Pancreas (tissue), 10 donors: ENCODE results near the gene SKIC2. TPM values are rescaled to one million over a fixed set of nuclear protein-coding genes. Genes with fewer than 3 reads are reported as not detected.
A peak's percentile ranks its signal among the peaks of the same experiment; 100 is the strongest.
"Not testable (repeated sequence)": the region's sequence is repeated elsewhere in the genome, so short reads cannot be mapped to it uniquely, and the experiment has no call there.

Experiments used
- ATAC-seq, 4 donors: fragments of 200-7000 bp; cut with Tn5 transposase; one replicate each; pipeline versions ENCODE4 v1.8.0 to v1.9.1; 2020; ENCODE audit warnings: mild to moderate bottlenecking in 4 of 4, moderate library complexity in 4 of 4
- DNase-seq, 6 donors: peaks; one replicate each; pipeline ENCODE4 v3.0.0-alpha.2; 2020
- FAIRE-seq: peaks from 2 replicates; lab custom pipeline; 2012; peaks lifted over from hg19 to GRCh38; lab: Jason Lieb, UNC
- H3K27ac ChIP-seq, 4 donors: fragments of 200-600 bp; sonication (generic); 1 replicate in 3 of 4; 2 replicates in 1 of 4; pipeline versions ENCODE4 v1.5.0 to v1.8.0; 2020
- H3K27me3 ChIP-seq, 4 donors: fragments of 200-600 bp; one replicate each; pipeline ENCODE4 v1.8.0; 2021
- H3K36me3 ChIP-seq, 3 donors: fragments of 200-600 bp; sonication (generic) in 1 of 3; one replicate each; pipeline versions ENCODE4 v1.5.0 to v1.8.0; 2020 to 2021
- H3K4me1 ChIP-seq, 3 donors: fragments of 200-600 bp; one replicate each; pipeline ENCODE4 v1.8.0; 2021
- H3K4me3 ChIP-seq, 4 donors: fragments of 200-600 bp; sonication (generic) in 2 of 4; one replicate each; pipeline versions ENCODE4 v1.5.0 to v1.8.0; 2020 to 2021
- H3K9me3 ChIP-seq, 4 donors: fragments of 200-600 bp; one replicate each; pipeline ENCODE4 v1.8.0; 2021
- CTCF ChIP-seq, 4 donors: fragments of 200-600 bp; sonication (generic) in 3 of 4; IDR thresholded peaks; one replicate each; pipeline versions ENCODE4 v1.5.0 to v1.8.0; 2021; ENCODE audit warnings: antibody characterized with exemption in 4 of 4
- WGBS, 2 donors: extraction: QIAGEN DNeasy Blood & Tissue Kit; methylation state at CpG; one replicate each; pipeline ENCODE4 v1.1.7; 2013; 5-methylcytosine and 5-hydroxymethylcytosine counted together
- intact Hi-C, 3 donors: fragments of 100-400 bp; cut with DNase I; formaldehyde crosslinking; loops; one replicate each; pipeline versions ENCODE4 v1.11.1 to v1.14.2; 2022
- polyA plus RNA-seq, 2 donors: library from polyadenylated mRNA; stranded (reverse); fragments of 200-250 nt; gene quantifications; one replicate each; pipeline ENCODE4 v1.2.3, GENCODE V29; 2013
- total RNA-seq, 6 donors: library from RNA; stranded (reverse); fragmentation: NEBNext Ultra II Directional in 4 of 6; extraction: Animal tissue kit (Norgen Biotek cat#: 25700) in 4 of 6; gene quantifications; one replicate each; pipeline versions ENCODE4 v1.2.1 to v1.2.4, GENCODE V29; 2021 to 2023
- donor health status: healthy with polysubstance abuse.
- donor health status: DM: no; HTN: no; CAD: no; lungs with moderate emphysema.
- donor health status: DM: no; HTN: no; CAD: no.
- donor health status: control.
- donor health status: control.
- donor health status: Bipolar disorder and iron deficiency.
- donor health status: DM: yes; HTN: yes; CAD: no.
- donor health status: DM: no; HTN: no; CAD: no.
- donor health status: DM: no; HTN: no; CAD: no.
- donor health status: DM: yes; HTN: yes; CAD: no.

SKIC2 gene
- total and polyA plus RNA-seq, 8 donors, result 21.4 to 163 (median 30.3) TPM

DNA sequence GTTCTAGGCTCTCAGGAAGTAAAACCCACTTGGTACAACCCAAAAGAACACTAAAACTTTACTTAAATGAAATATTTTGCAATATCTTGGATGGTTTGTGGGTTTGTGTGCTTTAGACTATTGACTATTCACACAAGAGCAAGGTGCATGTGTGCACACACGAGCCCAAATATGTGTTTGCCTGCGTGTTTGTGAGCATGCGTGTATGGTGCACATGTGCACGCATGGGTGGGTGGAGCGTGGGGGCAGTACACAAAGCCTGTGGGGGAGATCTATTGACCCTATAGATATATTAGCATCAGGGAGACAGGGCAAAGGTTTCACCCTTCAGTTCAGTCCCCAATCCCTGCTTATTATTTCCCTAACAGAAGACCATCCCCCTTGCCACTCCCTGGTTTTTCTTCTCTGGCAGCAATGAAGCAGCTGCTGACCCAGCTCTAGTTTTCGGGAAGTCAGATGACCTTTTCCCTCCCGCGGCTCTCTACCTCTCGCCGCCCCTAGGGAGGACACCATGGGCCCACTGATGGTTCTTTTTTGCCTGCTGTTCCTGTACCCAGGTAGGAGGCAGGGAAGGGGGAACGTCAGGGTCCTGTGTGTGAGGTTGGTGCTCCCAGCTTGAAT, 31.6 kb upstream of the SKIC2 start, which contains the start of gene C2:
TSS of gene C2 (plus strand) at position 476 of the 621 bp plus-strand sequence. CDS start at position 512, 36 bp downstream.
- Histone ChIP-seq H3K27me3 (no peaks in the 10 kb centered on the region), H3K9me3 (no peaks in the 10 kb centered on the region), H3K4me3 (no peak within 1 kb of the TSS), H3K4me1 (no peaks in the 10 kb centered on the region), H3K36me3 (no peaks in the 10 kb centered on the region), H3K27ac (no peak within 1 kb of the TSS)
- FAIRE-seq (no peak), DNase-seq (no peak), ATAC-seq (peak in 2 of 4 donors; percentile 28 to 45)
- 51 to 62% methylated on average over 11 of the region's 11 CpGs for WGBS, 2 donors
- intact Hi-C loops, result no loop called here
- no peak for TF ChIP-seq CTCF (IDR thresholded peaks at IDR 0.05)

DNA sequence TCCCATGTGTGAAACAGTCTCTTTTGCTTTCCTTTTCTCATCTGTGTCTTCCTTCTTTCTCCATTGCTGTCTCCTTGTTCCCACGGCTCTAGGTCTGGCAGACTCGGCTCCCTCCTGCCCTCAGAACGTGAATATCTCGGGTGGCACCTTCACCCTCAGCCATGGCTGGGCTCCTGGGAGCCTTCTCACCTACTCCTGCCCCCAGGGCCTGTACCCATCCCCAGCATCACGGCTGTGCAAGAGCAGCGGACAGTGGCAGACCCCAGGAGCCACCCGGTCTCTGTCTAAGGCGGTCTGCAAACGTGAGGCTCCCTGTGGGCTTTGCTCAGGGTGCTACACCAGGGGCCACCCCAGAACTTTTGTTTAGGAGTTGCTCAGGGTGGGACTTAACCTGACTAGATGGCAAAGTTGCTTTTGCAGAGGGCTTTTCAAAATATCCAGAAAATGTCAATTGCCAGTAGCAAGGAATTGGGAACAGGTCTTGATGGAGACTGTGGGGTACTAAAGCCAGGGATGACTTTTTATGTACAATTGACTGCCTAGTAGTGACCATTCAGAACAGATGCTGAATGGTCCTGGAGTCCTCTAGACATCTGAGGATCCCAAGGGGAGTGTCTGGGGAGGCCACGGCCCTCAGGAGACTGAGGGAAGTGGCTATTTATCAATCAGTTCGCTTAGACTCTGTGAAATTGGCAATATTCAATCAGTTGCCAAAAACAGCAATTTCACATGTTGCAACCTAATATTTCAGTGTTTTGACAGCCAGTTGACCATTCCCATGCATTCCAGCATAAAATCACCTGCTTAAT, 30.9 kb upstream of the SKIC2 start:
- Histone ChIP-seq H3K9me3 (no peaks in the 10 kb centered on the region), H3K4me3 (no peak overlapping the region), H3K4me1 (no peaks in the 10 kb centered on the region), H3K36me3 (no peaks in the 10 kb centered on the region), H3K27ac (no peak overlapping the region), H3K27me3 (no peaks in the 10 kb centered on the region)
- FAIRE-seq, result no peak
- no peak for TF ChIP-seq CTCF (IDR thresholded peaks at IDR 0.05)
- intact Hi-C loops, result no loop called here
- WGBS, 2 donors, result 59 to 69% methylated on average over 11 of the region's 11 CpGs
- ATAC-seq, result peak in 1 of 4 donors; percentile 20
- no peak for DNase-seq

GRCh38 chr6:31928672-31928939, 30.4 kb upstream of the SKIC2 start:
- Histone ChIP-seq H3K27me3 (no peaks in the 10 kb centered on the region), H3K4me1 (no peaks in the 10 kb centered on the region), H3K27ac (no peak overlapping the region), H3K4me3 (no peak overlapping the region), H3K9me3 (no peaks in the 10 kb centered on the region), H3K36me3 (no peaks in the 10 kb centered on the region)
- ATAC-seq (no peak), DNase-seq (no peak), FAIRE-seq (no peak)
- 71 to 74% methylated on average over 9 of the region's 9 CpGs for WGBS, 2 donors
- intact Hi-C loops, result no loop called here
- no peak for TF ChIP-seq CTCF (IDR thresholded peaks at IDR 0.05)

GRCh38 chr6:31930962-31931361, 28.0 kb upstream of the SKIC2 start:
- Histone ChIP-seq H3K27me3 (no peaks in the 10 kb centered on the region), H3K27ac (no peak overlapping the region), H3K4me3 (no peak overlapping the region), H3K9me3 (no peaks in the 10 kb centered on the region), H3K36me3 (no peaks in the 10 kb centered on the region), H3K4me1 (no peaks in the 10 kb centered on the region)
- ATAC-seq, result no peak
- intact Hi-C loops, result no loop called here
- no peak for TF ChIP-seq CTCF (IDR thresholded peaks at IDR 0.05)
- no peak for FAIRE-seq
- WGBS, 2 donors, result 84 to 88% methylated on average over 1 of the region's 1 CpG
- DNase-seq, result no peak

- 85 to 89% methylated on average over 7 to 32 of the region's 32 CpGs for WGBS, 2 donors
- intact Hi-C loops, DNase-seq, H3K4me1 ChIP-seq, H3K9me3 ChIP-seq, H3K27ac ChIP-seq, H3K36me3 ChIP-seq, H3K4me3 ChIP-seq, H3K27me3 ChIP-seq, ATAC-seq, FAIRE-seq: not testable (repeated sequence)
Observed at GRCh38 chr6:31932137-31932536, 26.8 kb upstream of the SKIC2 start.
